ENCODE results near the gene COL16A1.

COL16A1 gene

GRCh38 chr1:31648190-31648589, 55.6 kb downstream of the COL16A1 start:
- Histone ChIP-seq H3K4me1 (ENCODE audit: control insufficient read depth, insufficient read depth, low read length, unreplicated experiment) (peaks cover 12% of the 10 kb centered on the region), H3K79me2 (ENCODE audit: control insufficient read depth, insufficient read depth, low read length, unreplicated experiment) (peaks cover 11% of the 10 kb centered on the region), H2AFZ (ENCODE audit: low read length, unreplicated experiment) (no peak overlapping the region), H3K4me3 (ENCODE audit: low read depth, low read length) (no peak overlapping the region), H3K27ac (ENCODE audit: low read depth, low read length) (no peak overlapping the region), H3K36me3 (ENCODE audit: insufficient read depth, low read length) (no peaks in the 10 kb centered on the region), H3K27me3 (ENCODE audit: insufficient read depth, low read length) (no peaks in the 10 kb centered on the region)

GRCh38 chr1:31647106-31647505, 56.7 kb downstream of the COL16A1 start:
- Histone ChIP-seq H2AFZ (ENCODE audit: low read length, unreplicated experiment) (no peak overlapping the region), H3K27ac (ENCODE audit: low read depth, low read length) (no peak overlapping the region), H3K4me1 (ENCODE audit: control insufficient read depth, insufficient read depth, low read length, unreplicated experiment) (peaks cover 14% of the 10 kb centered on the region)

GRCh38 chr1:31646259-31646960, 57.4 kb downstream of the COL16A1 start:
- Histone ChIP-seq H3K4me1 (ENCODE audit: control insufficient read depth, insufficient read depth, low read length, unreplicated experiment) (peaks cover 14% of the 10 kb centered on the region), H3K79me2 (ENCODE audit: control insufficient read depth, insufficient read depth, low read length, unreplicated experiment) (peaks cover 21% of the 10 kb centered on the region), H3K27ac (ENCODE audit: low read depth, low read length) (no peak overlapping the region), H3K4me3 (ENCODE audit: low read depth, low read length) (no peak overlapping the region; the same call in 1 of the 2 replicates), H3K36me3 (ENCODE audit: insufficient read depth, low read length) (no peaks in the 10 kb centered on the region), H2AFZ (ENCODE audit: low read length, unreplicated experiment) (no peak overlapping the region), H3K27me3 (ENCODE audit: insufficient read depth, low read length) (no peaks in the 10 kb centered on the region)

More at GRCh38 chr1:31647106-31647505, 56.7 kb downstream of the COL16A1 start:
- H3K27me3 ChIP-seq (ENCODE audit: insufficient read depth, low read length): no peaks in the 10 kb centered on the region
- peaks cover 21% of the 10 kb centered on the region for H3K79me2 ChIP-seq (ENCODE audit: control insufficient read depth, insufficient read depth, low read length, unreplicated experiment)
- H3K4me3 ChIP-seq (ENCODE audit: low read depth, low read length): no peak overlapping the region
- H3K36me3 ChIP-seq (ENCODE audit: insufficient read depth, low read length): no peaks in the 10 kb centered on the region

GRCh38 chr1:31645274-31645568, 58.6 kb downstream of the COL16A1 start:
- peak overlapping the region; percentile 96 for H3K27ac ChIP-seq (ENCODE audit: low read depth, low read length)
- peak overlapping the region; percentile 97 for H3K4me3 ChIP-seq (ENCODE audit: low read depth, low read length)
- peaks cover 28% of the 10 kb centered on the region for H3K79me2 ChIP-seq (ENCODE audit: control insufficient read depth, insufficient read depth, low read length, unreplicated experiment)
- H3K36me3 ChIP-seq (ENCODE audit: insufficient read depth, low read length): no peaks in the 10 kb centered on the region
- peaks cover 14% of the 10 kb centered on the region for H3K4me1 ChIP-seq (ENCODE audit: control insufficient read depth, insufficient read depth, low read length, unreplicated experiment)
- peak overlapping the region; percentile 58 for H2AFZ ChIP-seq (ENCODE audit: low read length, unreplicated experiment)
- H3K27me3 ChIP-seq (ENCODE audit: insufficient read depth, low read length): no peaks in the 10 kb centered on the region

GRCh38 chr1:31644560-31645273, 59.1 kb downstream of the COL16A1 start, which contains the start of gene PEF1:
Gene PEF1 (minus strand): TSS chr1:31644876. CDS start chr1:31644864, 12 bp downstream.
- H3K4me3 ChIP-seq (ENCODE audit: low read depth, low read length): peak within 1 kb of the TSS; percentile 97
- H3K4me1 ChIP-seq (ENCODE audit: control insufficient read depth, insufficient read depth, low read length, unreplicated experiment): peaks cover 18% of the 10 kb centered on the region
- H3K27ac ChIP-seq (ENCODE audit: low read depth, low read length): peak within 1 kb of the TSS; percentile 96
- no peaks in the 10 kb centered on the region for H3K27me3 ChIP-seq (ENCODE audit: insufficient read depth, low read length)
- peaks cover 28% of the 10 kb centered on the region for H3K79me2 ChIP-seq (ENCODE audit: control insufficient read depth, insufficient read depth, low read length, unreplicated experiment)
- peak within 1 kb of the TSS; percentile 70 for H2AFZ ChIP-seq (ENCODE audit: low read length, unreplicated experiment)
- H3K36me3 ChIP-seq (ENCODE audit: insufficient read depth, low read length): no peaks in the 10 kb centered on the region

- H3K4me1 ChIP-seq (ENCODE audit: control insufficient read depth, insufficient read depth, low read length, unreplicated experiment): peaks cover 24% of the 10 kb centered on the region
- peak overlapping the region; percentile 97 for H3K4me3 ChIP-seq (ENCODE audit: low read depth, low read length)
- peaks cover 32% of the 10 kb centered on the region for H3K79me2 ChIP-seq (ENCODE audit: control insufficient read depth, insufficient read depth, low read length, unreplicated experiment)
- H2AFZ ChIP-seq (ENCODE audit: low read length, unreplicated experiment): peak overlapping the region; percentile 70
- no peaks in the 10 kb centered on the region for H3K36me3 ChIP-seq (ENCODE audit: insufficient read depth, low read length)
- peak overlapping the region; percentile 96 for H3K27ac ChIP-seq (ENCODE audit: low read depth, low read length)
- H3K27me3 ChIP-seq (ENCODE audit: insufficient read depth, low read length): no peaks in the 10 kb centered on the region
These were observed 59.7 kb downstream of the COL16A1 start for GRCh38 chr1:31643976-31644559.

GRCh38 chr1:31642897-31643296, 60.9 kb downstream of the COL16A1 start:
- Histone ChIP-seq H3K4me1 (ENCODE audit: control insufficient read depth, insufficient read depth, low read length, unreplicated experiment) (peaks cover 29% of the 10 kb centered on the region), H3K27ac (ENCODE audit: low read depth, low read length) (no peak overlapping the region), H3K36me3 (ENCODE audit: insufficient read depth, low read length) (no peaks in the 10 kb centered on the region), H3K4me3 (ENCODE audit: low read depth, low read length) (no peak overlapping the region), H2AFZ (ENCODE audit: low read length, unreplicated experiment) (no peak overlapping the region), H3K79me2 (ENCODE audit: control insufficient read depth, insufficient read depth, low read length, unreplicated experiment) (peaks cover 43% of the 10 kb centered on the region), H3K27me3 (ENCODE audit: insufficient read depth, low read length) (no peaks in the 10 kb centered on the region)

GRCh38 chr1:31642366-31642765, 61.5 kb downstream of the COL16A1 start:
- no peak overlapping the region for H3K4me3 ChIP-seq (ENCODE audit: low read depth, low read length)
- H3K79me2 ChIP-seq (ENCODE audit: control insufficient read depth, insufficient read depth, low read length, unreplicated experiment): peaks cover 46% of the 10 kb centered on the region
- H3K4me1 ChIP-seq (ENCODE audit: control insufficient read depth, insufficient read depth, low read length, unreplicated experiment): peaks cover 29% of the 10 kb centered on the region
- H3K27me3 ChIP-seq (ENCODE audit: insufficient read depth, low read length): no peaks in the 10 kb centered on the region
- no peak overlapping the region for H3K27ac ChIP-seq (ENCODE audit: low read depth, low read length)
- H3K36me3 ChIP-seq (ENCODE audit: insufficient read depth, low read length): no peaks in the 10 kb centered on the region
- H2AFZ ChIP-seq (ENCODE audit: low read length, unreplicated experiment): no peak overlapping the region

- Histone ChIP-seq H3K4me1 (ENCODE audit: control insufficient read depth, insufficient read depth, low read length, unreplicated experiment) (peaks cover 28% of the 10 kb centered on the region), H3K27me3 (ENCODE audit: insufficient read depth, low read length) (no peaks in the 10 kb centered on the region), H3K4me3 (ENCODE audit: low read depth, low read length) (no peak overlapping the region), H3K36me3 (ENCODE audit: insufficient read depth, low read length) (no peaks in the 10 kb centered on the region), H3K27ac (ENCODE audit: low read depth, low read length) (no peak overlapping the region), H3K79me2 (ENCODE audit: control insufficient read depth, insufficient read depth, low read length, unreplicated experiment) (peaks cover 57% of the 10 kb centered on the region), H2AFZ (ENCODE audit: low read length, unreplicated experiment) (no peak overlapping the region)
These were observed 62.9 kb downstream of the COL16A1 start for GRCh38 chr1:31640964-31641363.

GRCh38 chr1:31640179-31640578, 63.6 kb downstream of the COL16A1 start:
- H3K4me1 ChIP-seq (ENCODE audit: control insufficient read depth, insufficient read depth, low read length, unreplicated experiment): peaks cover 24% of the 10 kb centered on the region
- no peak overlapping the region for H2AFZ ChIP-seq (ENCODE audit: low read length, unreplicated experiment)
- no peaks in the 10 kb centered on the region for H3K27me3 ChIP-seq (ENCODE audit: insufficient read depth, low read length)
- no peaks in the 10 kb centered on the region for H3K36me3 ChIP-seq (ENCODE audit: insufficient read depth, low read length)
- peaks cover 64% of the 10 kb centered on the region for H3K79me2 ChIP-seq (ENCODE audit: control insufficient read depth, insufficient read depth, low read length, unreplicated experiment)
- no peak overlapping the region for H3K4me3 ChIP-seq (ENCODE audit: low read depth, low read length)
- H3K27ac ChIP-seq (ENCODE audit: low read depth, low read length): peak overlapping the region; percentile 17; the same call in 1 of the 2 replicates

Data from ACC112 (cell line).